NCI-H510A (cell line): Measurements from ENCODE around the gene ZNF24.

Source experiments
- DNase-seq: peaks from one replicate; lab custom pipeline; 2025; lab: John Stamatoyannopoulos, UW

ZNF24 gene

DNA sequence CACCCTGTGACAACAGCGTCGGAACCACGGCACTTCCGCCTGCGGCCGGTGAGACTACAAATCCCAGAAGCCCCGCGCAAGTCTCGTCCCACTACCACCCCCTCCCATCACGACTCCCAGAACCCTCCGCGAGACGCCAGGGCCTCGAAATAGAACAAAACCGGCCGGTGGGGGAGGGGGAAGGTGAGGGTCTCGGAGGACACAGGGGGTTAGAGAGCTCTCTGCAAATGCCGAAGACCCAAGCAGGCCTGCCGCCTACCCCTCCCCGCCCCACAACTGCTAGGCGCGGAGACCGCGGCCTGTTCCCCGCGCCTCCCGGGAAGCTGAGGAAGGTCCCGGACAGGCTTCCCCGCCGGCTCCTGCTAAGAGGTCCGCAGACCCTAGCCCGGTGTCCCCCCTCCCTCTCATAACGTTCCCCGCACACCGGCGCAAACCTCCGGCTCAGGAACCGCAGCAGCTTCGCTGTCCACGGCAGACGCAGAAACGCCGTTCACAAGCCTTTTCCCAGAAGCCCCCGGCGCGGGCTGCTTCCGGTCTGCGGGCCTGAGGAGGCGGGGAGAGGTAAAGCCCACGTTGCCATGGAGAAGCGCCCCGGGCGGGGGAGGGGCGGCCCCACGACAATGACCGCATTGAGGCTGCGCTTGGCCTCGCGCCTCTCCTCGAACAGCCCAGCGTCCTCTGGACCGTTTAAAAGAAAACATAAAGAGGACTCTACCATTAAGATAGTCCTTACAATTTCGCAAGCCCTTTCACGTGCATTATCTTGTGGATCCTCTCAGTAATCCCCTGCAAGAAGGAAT lies at the start of gene ZNF24:
Gene ZNF24 (minus strand): TSS at position 485 of the 800 bp plus-strand sequence. CDS start 3,770 bp downstream, outside the sequence.
- peak; percentile 99 for DNase-seq

DNA sequence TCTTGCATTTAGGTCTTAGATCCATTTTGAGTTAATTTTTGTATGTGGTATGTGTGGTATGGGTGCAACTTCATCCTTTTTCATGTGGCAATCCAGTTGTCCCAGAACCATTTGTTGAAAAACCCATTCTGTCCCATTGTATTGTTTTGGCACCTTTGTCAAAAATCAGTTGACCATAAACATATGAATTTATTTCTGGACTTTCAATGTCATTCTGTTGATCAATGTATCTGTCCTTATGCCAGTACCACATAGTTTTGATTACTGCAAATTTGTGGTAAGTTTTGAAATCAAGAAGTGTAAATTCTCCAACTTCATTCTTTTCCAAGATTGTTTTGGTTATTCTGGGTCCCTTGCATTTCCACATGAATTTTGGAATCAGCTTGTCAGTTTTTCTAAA lies 49.5 kb upstream of the ZNF24 start:
- DNase-seq = no peak

DNA sequence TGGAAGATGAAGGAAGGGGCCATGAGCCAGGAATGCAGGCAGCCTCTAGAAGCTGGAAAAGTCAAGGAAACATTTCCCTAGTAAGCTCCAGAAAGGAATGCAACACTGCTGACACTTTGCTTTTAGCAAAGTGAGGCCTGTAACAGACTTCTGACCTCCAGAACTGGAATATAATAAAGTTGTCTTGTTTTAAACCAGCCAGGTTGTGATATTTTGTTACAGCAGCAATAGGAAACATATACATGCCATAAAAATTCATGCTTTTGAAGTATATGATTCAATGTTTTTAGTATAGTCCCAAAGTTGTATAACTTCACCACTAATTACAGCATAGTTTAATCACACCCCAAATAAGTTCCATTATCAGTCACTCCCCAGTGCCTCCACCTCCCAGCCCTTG lies 48.2 kb upstream of the ZNF24 start:
- no peak for DNase-seq

DNA sequence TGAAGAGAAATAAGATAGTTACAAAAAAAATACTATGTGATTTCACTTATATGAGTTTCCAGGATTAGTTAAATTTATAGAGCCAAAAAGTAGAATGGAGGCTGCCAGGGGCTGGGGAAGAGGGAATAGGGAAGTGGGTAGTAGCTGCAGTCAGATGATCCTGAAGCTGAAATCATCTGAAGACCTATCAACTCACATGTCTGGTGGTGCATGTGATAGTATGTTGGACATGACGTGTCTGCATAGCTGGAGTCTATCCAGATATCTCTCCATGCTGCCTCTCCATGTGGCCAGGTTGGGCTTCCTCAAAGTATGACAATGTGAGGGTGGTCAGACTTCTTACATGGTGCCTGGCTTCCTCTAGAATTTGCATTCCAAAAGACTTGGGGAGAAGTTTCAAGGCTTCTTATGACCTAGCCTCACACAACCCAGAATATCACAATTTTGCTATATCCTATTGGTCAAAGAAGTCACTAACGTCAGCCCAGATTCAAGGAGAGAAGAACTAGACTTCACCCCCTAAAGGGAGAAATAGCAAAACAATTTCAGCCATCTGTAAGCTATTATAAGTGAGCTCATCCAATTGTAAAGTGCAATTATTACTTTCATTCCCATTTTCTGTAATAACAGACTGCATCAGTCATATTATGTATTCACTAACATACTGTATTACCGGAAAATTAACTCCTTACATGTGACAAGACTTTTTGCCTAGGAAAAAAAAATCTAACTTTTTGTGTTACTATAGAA lies 46.9 kb upstream of the ZNF24 start:
- no peak for DNase-seq

DNA sequence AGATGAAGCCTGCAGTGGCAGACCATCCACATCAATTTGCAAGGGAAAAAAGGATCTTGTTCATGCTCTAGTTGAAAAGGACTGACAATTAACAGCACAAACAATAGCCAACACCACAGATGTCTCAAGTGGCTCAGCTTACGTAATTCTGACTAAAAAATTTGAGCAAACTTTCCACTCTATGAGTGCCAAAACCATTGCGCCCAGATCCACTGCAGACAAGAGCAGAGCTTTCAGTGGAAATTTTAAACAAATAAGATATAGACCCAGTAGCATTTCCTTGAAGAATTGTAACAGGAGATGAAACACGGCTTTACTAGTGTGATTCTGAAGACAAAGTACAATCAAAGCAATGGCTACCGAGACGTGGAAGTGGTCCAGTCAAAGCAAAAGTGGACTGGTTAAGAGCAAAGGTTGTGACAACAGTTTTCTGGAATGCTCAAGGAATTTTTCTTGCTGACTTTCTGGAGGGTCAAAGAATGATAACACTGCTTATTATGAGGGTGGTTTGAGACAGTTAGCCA lies 44.9 kb upstream of the ZNF24 start:
- no peak for DNase-seq

DNA sequence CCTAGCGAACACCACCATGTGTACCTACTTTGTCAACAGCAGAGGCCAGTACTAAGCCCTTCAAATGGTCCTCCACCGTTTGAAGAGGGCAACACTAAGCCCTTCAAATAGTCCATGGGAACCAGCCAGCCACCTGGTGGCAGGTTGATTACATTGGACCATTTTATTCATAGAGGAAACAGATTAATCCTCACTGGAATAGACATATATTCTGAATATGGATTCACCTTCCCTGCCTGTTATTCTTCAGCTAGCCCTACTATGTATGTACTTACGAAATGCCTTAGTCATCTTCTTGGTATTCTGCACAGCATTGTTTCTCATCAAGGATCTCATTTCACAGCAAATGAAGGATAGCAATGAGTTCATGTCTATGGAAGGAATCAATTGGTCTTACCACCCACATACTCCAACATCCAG lies 42.9 kb upstream of the ZNF24 start:
- peak; percentile 82 for DNase-seq

DNA sequence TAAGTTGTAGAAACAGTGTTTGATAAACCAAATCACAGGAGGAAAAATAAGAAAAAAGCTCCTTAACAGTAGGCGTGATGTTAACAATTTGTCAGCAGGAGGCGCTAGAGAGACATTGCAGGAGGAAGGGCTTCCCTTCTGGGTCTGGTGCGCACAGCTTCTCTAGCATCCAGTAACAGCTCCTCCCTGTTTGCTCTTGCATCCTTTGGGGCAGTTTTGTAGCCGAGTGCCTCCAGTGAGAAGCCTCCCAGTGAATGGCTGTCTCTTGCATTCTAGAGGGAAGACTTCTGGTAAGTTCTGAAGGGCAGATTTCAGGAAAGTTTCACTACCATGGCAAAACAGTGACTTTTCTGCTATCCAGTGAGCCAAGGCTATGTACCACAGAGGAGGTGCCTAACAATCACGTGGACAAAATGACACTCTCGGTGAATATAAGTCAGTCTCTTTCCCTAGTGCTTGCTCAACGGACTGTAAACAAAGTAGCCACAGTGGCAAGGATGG lies 42.4 kb upstream of the ZNF24 start:
- peak; percentile 91 for DNase-seq

DNA sequence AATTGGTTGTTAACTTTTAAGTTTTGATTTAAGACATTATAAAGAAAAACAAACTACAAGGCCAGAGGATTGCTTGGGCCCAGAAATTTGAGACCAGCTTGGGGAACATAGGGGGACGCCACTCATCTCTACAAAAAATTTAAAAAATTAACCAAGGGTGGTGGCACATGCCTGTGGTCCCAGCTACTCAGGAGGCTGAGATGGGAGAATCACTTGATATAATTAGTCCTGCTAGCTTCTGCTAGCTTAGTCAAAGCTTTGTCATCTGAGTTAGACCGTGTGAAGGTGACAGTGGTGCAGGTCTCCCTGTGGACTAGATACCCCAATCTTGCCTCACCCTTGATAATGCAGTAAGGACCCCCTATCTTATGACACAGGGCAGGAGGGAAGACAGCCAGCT lies 38.9 kb upstream of the ZNF24 start:
- no peak for DNase-seq

DNA sequence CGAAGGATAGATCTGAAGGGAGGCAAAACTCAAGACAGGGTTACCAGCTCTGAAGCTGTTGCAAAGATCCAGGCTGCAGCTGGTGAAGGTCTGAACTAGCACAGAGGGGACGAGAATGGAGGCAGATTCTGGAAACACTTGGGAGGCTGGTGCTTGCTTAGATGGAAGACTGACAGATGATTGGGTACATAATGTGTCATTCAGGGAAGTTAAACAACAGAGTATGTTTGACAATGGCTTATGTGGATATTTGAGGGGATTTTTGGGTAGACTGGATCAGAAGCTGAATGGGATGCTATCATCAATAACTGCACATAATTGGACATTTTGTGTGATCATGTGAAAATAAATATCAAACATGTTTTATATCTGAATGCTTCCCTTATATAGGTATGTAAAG lies 35.2 kb upstream of the ZNF24 start:
- no peak for DNase-seq

DNA sequence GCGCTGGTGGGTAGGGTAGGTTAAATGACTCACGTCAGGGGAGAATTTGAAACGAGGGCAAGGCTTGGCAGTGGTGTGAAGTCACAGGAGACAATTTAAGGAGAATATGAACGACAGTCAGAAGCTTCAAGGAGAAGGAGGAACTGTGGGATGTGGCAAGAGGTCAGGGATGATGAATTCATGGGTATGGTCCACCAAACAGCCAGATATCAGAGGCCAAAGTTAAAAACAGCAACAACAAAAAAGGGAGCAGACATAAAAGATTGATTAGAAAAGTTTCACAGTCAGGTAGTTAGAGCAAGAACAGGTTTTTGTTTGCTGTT lies 34.3 kb upstream of the ZNF24 start:
- DNase-seq = no peak

DNA sequence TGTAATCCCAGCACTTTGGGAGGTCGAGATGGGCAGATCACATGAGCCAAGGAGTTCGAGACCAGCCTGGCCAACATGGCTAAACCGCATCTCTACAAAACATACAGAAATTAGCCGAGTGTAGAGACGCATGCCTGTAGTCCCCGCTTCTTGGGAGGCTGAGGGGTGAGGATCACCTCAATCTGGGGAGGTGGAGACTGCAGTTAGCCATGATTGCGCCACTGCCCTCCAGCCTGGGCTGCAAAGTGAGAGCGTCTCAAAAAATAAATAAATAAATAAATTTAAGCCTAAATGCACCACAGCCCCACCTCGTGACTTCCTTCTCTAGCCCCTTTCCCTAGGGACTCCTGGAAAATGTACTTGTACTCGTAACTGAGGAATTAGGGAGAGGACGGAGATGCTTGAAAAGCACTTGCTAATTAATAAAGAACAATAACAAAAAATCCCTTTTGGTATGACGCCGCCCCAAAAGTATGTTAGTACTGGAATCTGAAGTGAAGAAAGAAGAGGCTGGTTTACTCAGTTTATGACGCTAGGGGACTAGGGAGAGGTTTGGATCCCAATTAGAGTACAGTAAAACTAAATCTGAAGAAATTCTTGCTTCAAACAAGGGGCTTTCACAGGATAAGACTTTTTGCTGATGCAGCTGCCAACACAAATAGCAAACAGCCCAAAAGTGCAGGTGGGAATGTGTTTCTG lies 33.8 kb upstream of the ZNF24 start:
- no peak for DNase-seq

DNA sequence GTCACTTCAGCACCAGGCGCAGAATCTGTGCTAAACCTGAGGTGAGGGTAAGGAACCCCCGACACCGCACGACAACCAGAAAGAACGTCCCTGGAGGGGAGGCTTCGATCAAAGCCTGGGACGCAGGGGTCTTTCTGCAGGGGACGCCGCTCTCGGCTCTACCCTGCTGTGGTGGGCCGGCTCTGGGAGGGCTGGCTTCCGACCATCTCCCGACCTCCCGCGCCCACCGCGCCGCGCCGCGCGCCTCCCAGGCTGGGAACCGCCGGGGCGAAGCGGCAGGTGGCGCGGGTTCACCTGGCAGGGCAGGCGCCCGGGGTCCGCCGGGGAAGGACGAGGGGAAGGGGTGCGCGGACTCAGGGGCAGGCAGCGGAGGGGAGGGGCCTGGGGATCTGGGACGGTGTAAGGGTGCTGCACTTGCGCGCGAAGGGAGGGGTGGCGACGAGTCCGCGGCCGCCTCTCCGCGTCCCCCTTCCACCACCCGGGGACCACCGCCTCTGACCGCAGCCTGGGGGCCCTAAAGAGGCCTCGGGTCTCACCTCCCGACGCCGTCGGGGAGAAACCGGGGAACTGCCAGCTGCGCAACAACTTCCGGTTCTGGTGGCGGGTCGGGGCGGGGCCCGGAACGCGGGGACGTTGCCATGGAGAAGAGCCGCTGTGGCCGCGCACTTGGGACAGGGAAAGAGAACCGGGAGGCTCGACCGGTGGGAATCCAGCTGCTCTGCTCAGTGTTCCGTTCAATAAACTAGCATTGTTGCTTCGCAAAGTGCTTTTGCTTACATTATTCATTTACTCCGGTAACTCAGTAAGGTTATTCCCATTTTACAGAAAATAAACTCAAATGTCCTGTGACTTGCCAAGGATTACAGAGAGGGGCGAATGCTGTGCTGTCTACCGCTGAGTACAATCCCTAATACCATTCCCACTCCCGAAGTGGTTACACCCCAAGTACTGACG lies 32.8 kb upstream of the ZNF24 start, which contains the start of gene ZNF396:
Gene ZNF396 (minus strand): TSS at position 596 of the 954 bp plus-strand sequence. CDS start 3,045 bp downstream, outside the sequence.
- DNase-seq = peak; percentile 81

DNA sequence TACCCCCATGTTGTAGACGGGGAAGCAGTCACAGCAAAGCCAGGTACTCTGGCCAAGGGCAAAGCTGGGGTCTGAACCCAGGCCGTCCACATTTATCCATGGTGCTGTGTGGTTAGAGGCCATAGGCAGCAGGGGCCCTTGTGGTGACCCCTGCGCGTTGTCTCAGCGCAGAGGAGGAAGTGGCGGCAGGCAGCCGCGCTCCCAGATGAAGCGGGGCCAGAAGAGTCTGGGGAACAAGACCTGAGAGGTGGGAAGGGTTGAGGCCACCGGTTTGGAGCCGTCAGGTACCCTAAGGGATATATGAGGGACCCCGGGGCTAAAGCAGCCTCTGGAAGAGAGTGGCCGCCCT lies 32.1 kb upstream of the ZNF24 start:
- peak; percentile 25 for DNase-seq

DNA sequence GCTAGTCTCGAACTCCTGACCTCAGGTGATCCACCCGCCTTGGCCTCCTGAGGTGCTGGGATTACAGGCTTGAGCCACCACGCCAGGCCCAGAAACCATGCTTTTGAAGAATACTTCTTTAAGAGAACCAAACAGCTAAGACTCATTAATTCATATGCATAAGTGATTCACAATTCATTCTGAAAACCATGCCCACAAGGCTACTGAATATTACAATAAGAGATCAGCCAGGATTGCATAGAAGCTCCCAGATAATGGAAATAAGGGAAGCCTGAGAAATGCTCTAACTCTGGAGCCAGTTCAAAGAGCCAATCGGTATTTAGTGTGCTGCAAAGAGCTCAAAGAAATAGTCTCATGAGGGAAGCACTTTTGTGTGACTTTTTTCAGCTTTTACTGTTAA lies 30.5 kb upstream of the ZNF24 start:
- no peak for DNase-seq

DNA sequence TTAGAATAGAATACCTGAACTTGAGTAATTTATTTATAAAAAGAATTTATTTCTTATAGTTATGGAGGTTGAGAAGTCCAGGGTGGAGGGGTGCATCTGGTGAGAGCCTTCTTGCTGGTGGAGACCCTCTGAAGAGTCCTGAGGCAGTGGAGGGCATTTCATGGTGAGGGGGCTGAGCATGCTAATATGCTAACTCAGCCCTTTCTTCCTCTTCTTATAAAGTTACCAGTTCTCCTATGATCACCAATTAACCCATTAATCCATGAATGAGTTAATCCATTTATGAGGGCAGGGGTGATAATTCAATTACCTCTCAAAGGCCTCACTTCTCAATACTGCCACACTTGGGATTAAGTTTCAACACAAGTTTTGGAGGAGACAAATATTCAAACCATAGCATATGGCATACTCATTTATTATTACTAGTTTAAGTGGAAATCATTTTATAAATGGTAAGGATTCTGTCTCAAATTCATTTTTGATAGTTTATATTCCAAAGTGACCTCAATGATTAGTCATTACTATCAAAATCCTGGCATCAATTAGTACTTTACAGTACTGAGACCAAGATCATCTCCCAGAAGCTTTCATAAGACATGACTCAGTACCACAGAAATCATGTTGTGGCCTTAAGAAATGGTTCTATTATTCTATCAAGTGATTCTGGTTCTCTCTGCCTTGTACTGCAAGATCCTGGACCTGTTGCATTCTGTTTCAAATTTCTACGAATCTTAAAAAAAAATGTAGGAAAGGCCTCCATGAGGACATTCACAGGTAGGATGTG lies 27.4 kb upstream of the ZNF24 start:
- no peak for DNase-seq

DNA sequence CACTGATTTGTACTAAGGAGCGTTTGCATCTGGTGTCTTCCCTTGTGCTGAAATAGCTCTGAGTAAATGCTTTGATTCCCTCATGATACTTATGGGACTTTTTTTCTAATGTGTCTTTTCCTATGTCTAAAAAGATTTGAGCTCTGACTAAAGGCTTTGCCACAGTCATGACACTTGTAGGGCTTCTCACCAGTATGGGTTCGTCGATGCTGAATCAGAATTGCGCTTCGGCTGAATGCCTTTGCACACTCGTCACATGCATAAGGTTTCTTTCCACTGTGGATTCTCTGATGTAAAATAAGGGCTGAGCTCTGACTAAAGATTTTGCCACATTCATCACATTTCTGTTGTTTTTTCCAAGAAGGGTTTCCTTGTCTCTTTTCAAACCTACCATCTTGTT lies 24.9 kb upstream of the ZNF24 start:
- no peak for DNase-seq

DNA sequence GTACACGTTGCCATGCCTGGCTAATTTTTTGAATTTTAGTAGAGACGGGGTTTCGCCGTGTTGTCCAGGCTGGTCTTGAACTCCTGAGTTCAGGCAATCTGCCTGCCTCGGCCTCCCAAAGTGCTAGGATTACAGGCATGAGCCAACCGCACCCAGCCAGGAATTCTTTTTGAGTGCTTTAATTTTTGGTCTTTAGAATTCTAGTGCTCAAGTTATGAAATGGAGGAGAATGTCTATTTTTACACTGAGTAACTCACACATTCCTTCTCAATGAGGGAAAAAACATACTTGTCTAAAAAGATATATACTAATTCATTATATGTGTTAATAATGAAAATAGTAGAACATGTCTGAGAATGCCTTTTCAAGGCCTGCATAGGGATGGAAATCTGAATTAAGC lies 24.4 kb upstream of the ZNF24 start:
- no peak for DNase-seq

DNA sequence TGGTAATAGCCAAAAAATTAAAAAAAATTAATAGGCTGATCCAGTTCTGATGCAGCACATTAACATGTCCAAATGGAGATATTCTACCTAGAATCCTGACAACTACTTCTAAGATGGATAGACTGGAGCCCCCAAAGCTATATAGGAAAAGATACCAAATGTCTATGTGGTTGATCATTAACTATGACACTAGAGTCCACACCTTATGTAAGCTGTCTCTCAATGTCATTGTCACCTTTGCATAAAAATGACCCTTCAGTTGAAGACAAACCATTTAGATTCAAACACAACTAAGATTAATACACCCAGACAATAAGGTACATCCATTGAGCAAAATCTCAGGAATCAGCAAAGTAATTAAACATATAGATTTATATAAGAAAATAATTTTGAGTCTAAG lies 18.3 kb upstream of the ZNF24 start:
- no peak for DNase-seq

DNA sequence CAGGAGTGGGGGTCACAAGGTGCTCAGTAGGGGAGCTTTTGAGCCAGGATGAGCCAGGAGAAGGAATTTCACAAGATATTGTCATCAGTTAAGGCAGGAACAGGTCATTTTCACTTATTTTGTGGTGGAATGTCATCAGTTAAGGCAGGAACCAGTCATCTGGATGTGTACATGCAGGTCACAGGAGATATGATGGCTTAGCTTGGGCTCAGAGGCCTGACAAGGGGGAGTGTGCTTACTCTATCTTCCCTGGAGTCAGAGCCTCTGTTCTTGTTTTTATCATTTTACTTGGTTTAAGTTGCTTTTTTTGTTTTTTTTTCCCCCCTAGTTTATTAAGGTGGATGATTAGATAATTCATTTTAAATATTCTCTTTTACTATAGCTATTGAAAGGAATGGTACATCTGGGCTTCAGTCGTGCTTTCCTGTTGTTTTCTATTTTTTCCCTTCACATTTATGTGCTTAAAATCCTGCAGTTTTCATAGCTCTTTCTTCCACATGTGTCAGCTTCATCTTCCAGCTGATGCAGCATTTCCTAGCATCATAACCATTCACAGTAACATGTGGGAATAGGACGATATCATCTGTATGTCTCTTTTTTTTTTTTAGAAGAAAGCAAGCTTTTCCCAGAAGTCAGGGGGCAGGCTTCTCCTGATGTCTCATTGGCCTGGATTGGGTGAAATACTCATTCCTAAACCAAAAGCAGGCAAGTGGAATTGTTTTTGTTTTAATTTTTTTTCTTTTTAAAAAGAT lies 17.5 kb upstream of the ZNF24 start:
- DNase-seq = no peak

DNA sequence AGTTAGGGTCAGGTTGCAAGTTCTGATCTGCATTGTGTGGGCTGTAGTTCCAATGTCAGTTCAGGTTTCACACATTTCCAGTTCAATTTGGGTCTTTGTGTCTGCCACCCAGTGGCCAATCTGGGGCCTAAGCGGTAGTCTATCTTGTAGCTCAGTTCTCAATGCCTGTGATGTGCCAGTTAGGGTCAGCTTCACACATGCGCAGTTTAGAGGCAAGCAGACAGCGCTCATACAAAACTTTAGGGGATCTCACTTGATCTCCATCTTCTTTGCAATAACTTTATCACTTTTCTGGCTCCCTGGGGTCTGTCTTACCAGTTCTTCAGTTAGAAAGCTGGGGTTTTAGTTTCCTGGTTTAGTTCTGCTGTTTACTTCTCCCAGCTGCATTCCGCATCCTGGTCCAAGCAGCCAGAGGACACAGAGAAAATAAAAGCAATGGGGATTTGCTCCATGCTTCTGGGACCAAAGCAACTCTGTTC lies 11.0 kb upstream of the ZNF24 start:
- peak; percentile 88 for DNase-seq
